NCI-H187 (cell line): Measurements from ENCODE around the gene SMAD1.

Experiments used
- DNase-seq, 2 experiments: peaks; one replicate each; lab custom pipeline; 2025; lab: John Stamatoyannopoulos, UW

Gene SMAD1

DNA sequence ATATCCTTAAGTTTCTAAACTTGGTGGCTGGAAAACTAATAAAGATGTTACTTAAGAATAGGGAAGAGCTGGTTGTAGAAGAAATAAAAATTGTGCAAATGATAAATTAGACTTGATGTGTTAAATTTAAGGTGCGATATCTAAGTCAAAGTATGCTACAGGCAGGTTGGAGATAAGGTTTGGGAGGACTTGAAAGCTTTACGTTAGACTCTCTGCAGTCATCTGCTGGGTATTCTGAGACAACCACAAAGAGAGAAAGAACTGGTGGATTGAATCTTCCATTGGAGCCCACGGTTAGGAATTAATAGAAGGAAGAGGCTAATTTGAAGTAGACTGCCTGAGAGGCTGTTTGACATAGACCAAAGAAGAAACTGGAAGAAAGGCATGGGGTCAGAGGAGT lies 7.9 kb downstream of the SMAD1 start:
- DNase-seq: no peak

DNA sequence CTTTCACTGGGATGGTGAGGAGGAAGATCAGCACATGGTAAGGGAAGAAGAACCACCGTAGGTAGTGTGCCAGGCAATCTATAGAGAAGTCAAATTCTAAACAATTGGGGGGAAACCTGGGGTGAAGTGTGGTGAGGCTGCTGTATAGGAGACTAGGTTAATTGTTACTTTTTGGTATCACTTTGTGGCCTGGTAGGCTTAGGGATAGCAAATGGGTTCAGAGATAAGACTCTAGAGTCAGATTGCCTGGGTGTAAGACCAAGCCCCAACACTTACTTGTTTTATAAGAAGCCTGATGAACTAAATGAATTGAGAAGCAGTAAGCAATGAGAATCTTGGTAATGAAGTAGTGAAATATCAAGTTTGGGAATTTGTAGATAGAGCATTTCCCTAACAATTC lies 8.7 kb downstream of the SMAD1 start:
- DNase-seq: no peak

DNA sequence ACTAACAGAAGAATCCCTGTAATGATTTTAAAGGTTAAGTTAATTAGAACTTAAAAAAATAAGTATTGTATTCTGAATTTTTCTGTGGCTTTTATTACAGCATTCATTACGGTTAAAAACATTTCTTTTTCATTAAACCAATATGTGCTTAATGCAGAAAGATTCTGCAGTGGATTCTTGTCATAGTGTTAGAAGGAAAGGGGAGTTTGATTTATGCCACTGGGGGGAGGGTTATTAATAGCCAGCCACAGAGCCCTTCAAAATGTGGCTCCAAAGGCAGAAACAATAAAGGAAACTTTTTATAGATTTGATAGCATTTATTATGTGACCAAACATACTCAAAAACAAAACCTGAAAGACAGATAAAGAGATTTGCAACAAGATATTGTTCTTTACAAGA lies 9.1 kb downstream of the SMAD1 start:
- no peak for DNase-seq

DNA sequence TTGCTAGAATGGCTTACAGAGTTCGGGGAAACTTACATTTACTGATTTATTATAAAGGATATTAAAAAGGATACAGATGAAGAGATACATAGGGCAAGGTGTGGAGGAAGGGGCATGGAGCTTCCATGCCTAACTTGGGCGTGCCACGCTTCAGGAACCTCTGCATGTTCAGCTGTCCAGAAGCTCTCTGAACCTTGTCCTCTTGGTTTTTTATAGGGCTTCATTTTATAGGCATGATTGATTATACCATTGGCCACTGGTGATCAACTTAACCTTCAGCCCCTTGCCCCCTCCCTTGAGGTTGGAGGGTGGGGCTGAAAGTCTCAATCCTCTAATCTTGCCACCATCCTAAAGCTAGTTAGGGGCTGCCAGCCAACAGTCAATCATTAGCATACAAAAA lies 10.7 kb downstream of the SMAD1 start:
- no peak for DNase-seq

GRCh38 chr4:145493166-145493565 lies 11.5 kb downstream of the SMAD1 start:
- DNase-seq: no peak

- DNase-seq: no peak
Observed at GRCh38 chr4:145494666-145495270, 13.1 kb downstream of the SMAD1 start.

- DNase-seq: no peak
Observed at GRCh38 chr4:145496292-145496691, 14.6 kb downstream of the SMAD1 start.

GRCh38 chr4:145497199-145498149 lies 15.8 kb downstream of the SMAD1 start:
- DNase-seq: no peak

GRCh38 chr4:145498430-145498829 lies 16.8 kb downstream of the SMAD1 start:
- DNase-seq: no peak

GRCh38 chr4:145501051-145501660 lies 19.5 kb downstream of the SMAD1 start:
- DNase-seq: no peak

GRCh38 chr4:145502809-145503208 lies 21.2 kb downstream of the SMAD1 start:
- no peak for DNase-seq

DNA sequence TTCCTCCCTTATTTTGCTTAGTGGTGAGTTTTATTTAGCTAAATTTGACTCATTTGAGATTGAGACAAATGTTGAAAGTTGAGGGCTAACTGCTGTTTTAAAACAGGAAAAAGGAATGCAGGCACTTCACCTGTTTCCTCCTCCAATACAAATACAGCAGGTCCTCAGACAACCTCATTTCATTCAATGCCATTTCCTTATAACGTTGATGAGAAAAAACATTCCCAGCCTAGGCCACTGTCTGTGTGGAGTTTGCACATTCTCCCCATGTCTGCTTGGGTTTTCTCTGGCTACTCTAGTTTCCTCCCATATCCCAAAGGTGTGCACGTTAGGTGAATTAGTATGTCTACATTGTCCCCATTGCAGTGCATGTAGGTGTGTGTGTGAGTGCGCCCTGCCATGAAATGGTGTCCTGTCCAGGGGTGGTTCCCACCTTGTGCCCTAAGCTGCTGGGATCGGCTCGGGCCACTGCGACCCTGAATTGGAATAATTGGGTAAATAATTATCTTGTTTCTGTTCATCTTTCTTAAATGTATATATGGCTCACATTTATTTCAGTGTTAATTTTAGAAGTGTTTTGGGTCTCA lies 21.9 kb downstream of the SMAD1 start:
- no peak for DNase-seq

DNA sequence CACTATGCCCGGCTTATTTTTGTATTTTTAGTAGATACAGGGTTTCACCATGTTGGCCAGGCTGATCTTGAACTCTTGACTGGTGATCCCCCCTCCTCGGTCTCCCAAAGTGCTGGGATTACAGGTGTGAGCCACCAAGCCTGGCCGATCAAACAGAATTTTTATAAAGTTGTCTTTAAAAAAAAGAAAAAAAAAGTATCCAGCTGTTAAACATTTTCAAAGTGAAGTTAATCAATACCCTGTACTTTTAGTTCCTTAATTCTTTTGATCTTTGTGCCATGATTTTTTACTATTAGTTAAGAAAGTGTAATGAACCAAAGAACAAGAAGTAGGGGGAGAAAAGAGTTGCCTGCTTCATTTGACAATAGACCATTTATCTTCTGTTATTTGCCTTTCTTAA lies 24.3 kb downstream of the SMAD1 start:
- no peak for DNase-seq

GRCh38 chr4:145507636-145508035 lies 26.0 kb downstream of the SMAD1 start:
- DNase-seq: no peak

GRCh38 chr4:145511913-145512522 lies 30.4 kb downstream of the SMAD1 start:
- DNase-seq: no peak

- DNase-seq: no peak
Observed at GRCh38 chr4:145513020-145513621, 31.5 kb downstream of the SMAD1 start.

DNA sequence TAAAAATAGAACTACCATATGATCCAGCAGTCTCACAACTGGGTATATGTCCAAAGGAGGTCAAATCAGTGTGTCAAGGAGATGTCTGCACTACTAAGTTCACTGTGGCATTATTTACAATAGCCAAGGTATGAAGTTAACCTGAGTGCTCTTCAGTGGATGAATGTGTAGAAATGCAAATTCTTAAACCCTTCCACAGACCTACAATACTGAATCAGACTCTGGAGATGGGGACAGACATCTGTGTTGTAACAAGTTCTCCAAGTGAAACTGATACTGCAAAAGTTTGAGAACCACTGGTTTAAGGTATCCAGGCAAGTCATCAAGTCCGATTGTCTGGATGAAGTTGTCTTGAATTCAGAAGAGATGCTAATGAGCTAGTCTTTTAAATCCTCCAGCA lies 38.5 kb downstream of the SMAD1 start:
- no peak for DNase-seq

GRCh38 chr4:145521282-145521681 lies 39.6 kb downstream of the SMAD1 start:
- no peak for DNase-seq

DNA sequence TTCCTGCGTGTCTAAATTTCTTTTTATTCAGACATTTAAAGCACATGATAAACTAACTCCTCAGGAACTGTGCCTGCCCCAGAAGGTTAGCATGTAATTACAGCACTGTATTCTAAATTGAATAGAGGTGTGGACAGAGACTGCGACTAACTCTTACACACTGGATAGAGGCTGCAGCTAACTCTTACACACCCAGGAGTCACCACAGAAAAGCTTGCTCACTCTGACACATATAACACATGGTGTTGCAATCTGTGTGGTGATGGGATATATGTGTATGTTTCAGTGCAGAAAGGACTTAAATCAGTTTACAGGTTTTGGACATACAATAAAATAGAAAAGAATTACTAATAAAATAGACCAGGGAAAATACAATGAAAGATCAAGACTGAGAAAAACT lies 41.5 kb downstream of the SMAD1 start:
- no peak for DNase-seq

DNA sequence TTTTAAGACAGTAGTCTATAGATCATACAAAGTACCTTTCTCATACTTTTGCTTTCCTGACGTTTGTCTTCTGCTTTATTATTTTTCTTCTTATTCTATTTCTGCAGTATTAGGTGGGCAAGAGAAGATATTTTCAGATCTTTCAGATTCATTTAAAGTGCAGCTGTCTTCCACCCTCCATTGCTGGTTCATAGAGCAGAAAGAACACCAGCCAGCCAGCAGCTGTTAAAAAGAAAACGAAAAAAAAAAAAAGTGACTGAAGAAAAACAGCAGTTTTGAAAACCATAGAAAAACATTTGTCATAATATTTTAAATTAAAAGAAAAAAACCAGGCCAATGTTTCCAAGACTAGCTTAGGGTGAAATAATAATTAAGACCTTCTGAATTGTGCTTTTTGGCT lies 42.9 kb downstream of the SMAD1 start:
- DNase-seq: no peak

GRCh38 chr4:145525291-145525740 lies 43.7 kb downstream of the SMAD1 start:
- no peak for DNase-seq

- DNase-seq: no peak
Observed at GRCh38 chr4:145527773-145528172, 46.1 kb downstream of the SMAD1 start.
